DOHH2 (cell line): Measurements from ENCODE around the gene CCDC146.

Source experiments
- H3F3A ChIP-seq: fragments of 200-600 bp; sonication (generic), shearing (Covaris generic); 2 replicates; pipeline ENCODE4 v1.6.0; 2016; ENCODE audit warnings: antibody characterized with exemption, mild to moderate bottlenecking; ENCODE audit not compliant: control insufficient read depth, insufficient read depth
- H3K27ac ChIP-seq: fragments of 200-600 bp; sonication (generic); 2 replicates; pipeline ENCODE4 v1.5.1; 2014; ENCODE audit warnings: low read depth, mild to moderate bottlenecking, low read length, moderate library complexity
- H3K27me3 ChIP-seq: fragments of 200-600 bp; sonication (generic); 2 replicates; pipeline ENCODE4 v1.6.1; 2014; ENCODE audit warnings: mild to moderate bottlenecking, low read length, mixed read lengths; ENCODE audit not compliant: control insufficient read depth
- H3K36me3 ChIP-seq: fragments of 200-600 bp; sonication (generic); 2 replicates; pipeline ENCODE4 v1.6.1; 2014; ENCODE audit warnings: mild to moderate bottlenecking, low read length, moderate library complexity, mixed read lengths; ENCODE audit not compliant: control insufficient read depth
- H3K4me1 ChIP-seq: fragments of 200-600 bp; sonication (generic); 2 replicates; pipeline ENCODE4 v1.6.1; 2014; ENCODE audit warnings: mild to moderate bottlenecking, low read length, mixed read lengths; ENCODE audit not compliant: control insufficient read depth
- H3K4me2 ChIP-seq: fragments of 200-600 bp; sonication (generic); 2 replicates; pipeline ENCODE4 v1.6.0; 2014; ENCODE audit warnings: mild to moderate bottlenecking, low read length, moderate library complexity
- H3K4me3 ChIP-seq: fragments of 200-600 bp; sonication (generic); 2 replicates; pipeline ENCODE4 v1.5.1; 2014; ENCODE audit warnings: mild to moderate bottlenecking, low read length, mixed read lengths
- H3K79me2 ChIP-seq: fragments of 200-600 bp; sonication (generic); 2 replicates; pipeline ENCODE4 v1.6.1; 2014; ENCODE audit warnings: mild to moderate bottlenecking, low read length, mixed read lengths; ENCODE audit not compliant: control insufficient read depth
- H3K9me2 ChIP-seq: fragments of 200-600 bp; sonication (generic); replicated peaks from 2 replicates; pipeline ENCODE4 v1.6.1; 2014; ENCODE audit warnings: mild to moderate bottlenecking, low read length, mixed read lengths; ENCODE audit not compliant: control insufficient read depth
- H3K9me3 ChIP-seq: fragments of 200-600 bp; sonication (generic); 2 replicates; pipeline ENCODE4 v1.6.1; 2014; ENCODE audit warnings: antibody characterized with exemption, low read length, mixed read lengths; ENCODE audit not compliant: control insufficient read depth, insufficient read depth
- H4K20me1 ChIP-seq: fragments of 200-600 bp; sonication (generic); 2 replicates; pipeline ENCODE4 v1.6.0; 2014; ENCODE audit warnings: low read depth, mild to moderate bottlenecking, antibody characterized with exemption, low read length, moderate library complexity; ENCODE audit not compliant: control insufficient read depth, insufficient read depth
- CTCF ChIP-seq: fragments of 200-600 bp; sonication (generic); IDR thresholded peaks from one replicate; pipeline ENCODE4 v1.5.1; 2014; ENCODE audit warnings: antibody characterized with exemption, mild to moderate bottlenecking, low read depth, low read length; ENCODE audit not compliant: poor library complexity, severe bottlenecking
- EZH2phosphoT487 ChIP-seq: fragments of 200-600 bp; sonication (generic); IDR thresholded peaks from 2 replicates; pipeline ENCODE4 v1.6.1; 2017; ENCODE audit warnings: borderline replicate concordance, mild to moderate bottlenecking, antibody characterized with exemption, low read length, moderate library complexity, mixed read lengths

Gene CCDC146

GRCh38 chr7:77281780-77282478 is 159.5 kb downstream of the CCDC146 start:
- H3K27me3 ChIP-seq = peaks cover 6% of the 10 kb centered on the region; the same call in 1 of the 2 replicates
- TF ChIP-seq CTCF (no peak), EZH2phosphoT487 (no peak)
- H3K9me3 ChIP-seq = no peaks in the 10 kb centered on the region
- H3K79me2 ChIP-seq = no peaks in the 10 kb centered on the region
- no peaks in the 10 kb centered on the region for H4K20me1 ChIP-seq
- H3K27ac ChIP-seq = no peak overlapping the region
- no peaks in the 10 kb centered on the region for H3F3A ChIP-seq
- H3K4me1 ChIP-seq = no peaks in the 10 kb centered on the region
- H3K4me2 ChIP-seq = no peak overlapping the region
- no peaks in the 10 kb centered on the region for H3K36me3 ChIP-seq
- H3K4me3 ChIP-seq = no peak overlapping the region
- no peaks in the 10 kb centered on the region for H3K9me2 ChIP-seq

- H3K9me2 ChIP-seq = no peaks in the 10 kb centered on the region
- no peaks in the 10 kb centered on the region for H3K9me3 ChIP-seq
- H3K79me2 ChIP-seq = no peaks in the 10 kb centered on the region
- H3K4me3 ChIP-seq = no peak overlapping the region
- no peak overlapping the region for H3K27ac ChIP-seq
- H3K4me1 ChIP-seq = no peaks in the 10 kb centered on the region
- peaks cover 6% of the 10 kb centered on the region; the same call in 1 of the 2 replicates for H3K27me3 ChIP-seq
- H4K20me1 ChIP-seq = no peaks in the 10 kb centered on the region
- H3K4me2 ChIP-seq = no peak overlapping the region
- no peak for TF ChIP-seq CTCF
- TF ChIP-seq EZH2phosphoT487 = no peak
- no peaks in the 10 kb centered on the region for H3K36me3 ChIP-seq
- no peaks in the 10 kb centered on the region for H3F3A ChIP-seq
Measured at GRCh38 chr7:77282897-77283296, 160.5 kb downstream of the CCDC146 start.

GRCh38 chr7:77284005-77284404 is 161.6 kb downstream of the CCDC146 start:
- Histone ChIP-seq H3K27me3 (0 out of 2 replicates have a peak, but pooled peaks cover 3% of the 10 kb centered on the region), H4K20me1 (no peaks in the 10 kb centered on the region)
- TF ChIP-seq CTCF = no peak

More at GRCh38 chr7:77284005-77284404, 161.6 kb downstream of the CCDC146 start:
- Histone ChIP-seq H3K27ac (no peak overlapping the region), H3K79me2 (no peaks in the 10 kb centered on the region), H3K9me3 (no peaks in the 10 kb centered on the region), H3K4me3 (no peak overlapping the region), H3K4me1 (no peaks in the 10 kb centered on the region), H3K4me2 (no peak overlapping the region), H3K36me3 (no peaks in the 10 kb centered on the region), H3K9me2 (no peaks in the 10 kb centered on the region), H3F3A (no peaks in the 10 kb centered on the region)
